Stimulated activated CD8-positive, alpha-beta memory T cell treated with anti-CD3 and anti-CD28 coated beads, Interleukin-12 subunit alpha, Interleukin-12 subunit beta, amount 100 ng/mL, for 1 hour (primary cell): ENCODE results near the gene FAM174B.

Source experiments
- DNase-seq: peaks from one replicate; pipeline ENCODE4 v3.0.0-alpha.2; 2020; ENCODE audit warnings: low read depth

The FAM174B gene

DNA sequence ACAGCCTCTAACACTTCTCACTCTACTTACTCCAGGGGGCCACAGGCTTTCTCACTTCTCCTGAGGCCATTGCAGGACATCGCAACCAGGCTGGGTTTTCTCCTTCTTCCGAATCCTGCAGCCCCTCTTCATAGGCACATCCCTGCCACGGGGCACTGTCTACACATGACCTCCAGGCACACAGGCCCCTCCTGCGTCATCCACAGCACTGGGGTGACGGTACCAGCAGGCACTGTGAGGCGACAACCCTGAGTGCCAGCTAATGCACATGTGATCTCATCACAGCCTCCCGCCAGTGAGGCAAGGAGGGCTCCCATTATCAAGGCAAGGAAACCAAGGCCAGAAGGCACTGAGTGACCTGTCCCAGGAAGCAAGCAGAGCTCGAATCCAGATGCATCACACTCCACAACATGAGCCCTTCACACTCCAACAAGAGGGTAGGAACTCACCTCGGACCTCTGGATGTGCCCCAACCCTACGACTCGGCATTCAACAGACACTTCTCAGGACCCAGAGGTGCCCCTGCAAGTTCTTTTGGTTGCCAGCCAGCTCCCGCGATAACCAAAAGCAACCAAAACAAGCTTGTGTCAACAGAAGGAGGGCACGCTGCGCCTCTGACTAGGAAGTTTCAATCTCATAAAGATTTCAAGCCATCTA is 16.7 kb downstream of the FAM174B start:
- no peak for DNase-seq

DNA sequence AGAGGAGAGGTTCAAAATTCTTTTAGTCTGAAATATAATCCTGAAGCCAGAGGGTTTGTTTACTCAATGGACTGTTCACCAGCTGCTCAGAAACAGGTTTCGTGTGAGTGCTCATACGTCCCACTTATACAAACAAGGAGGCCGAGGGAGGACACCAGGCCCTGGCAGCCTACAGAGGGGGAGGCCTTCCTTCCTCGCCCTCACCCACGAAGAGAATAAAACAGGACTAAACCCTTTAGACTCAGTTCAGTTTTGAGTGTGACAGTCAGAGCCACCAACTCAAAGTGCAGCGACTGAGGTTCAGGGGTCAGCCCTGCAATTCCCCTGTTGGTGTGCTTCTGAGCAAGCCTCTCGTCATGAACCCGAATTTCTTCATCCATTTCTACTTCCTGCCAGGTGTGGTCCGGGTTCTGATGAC is 17.3 kb downstream of the FAM174B start:
- DNase-seq: no peak

DNA sequence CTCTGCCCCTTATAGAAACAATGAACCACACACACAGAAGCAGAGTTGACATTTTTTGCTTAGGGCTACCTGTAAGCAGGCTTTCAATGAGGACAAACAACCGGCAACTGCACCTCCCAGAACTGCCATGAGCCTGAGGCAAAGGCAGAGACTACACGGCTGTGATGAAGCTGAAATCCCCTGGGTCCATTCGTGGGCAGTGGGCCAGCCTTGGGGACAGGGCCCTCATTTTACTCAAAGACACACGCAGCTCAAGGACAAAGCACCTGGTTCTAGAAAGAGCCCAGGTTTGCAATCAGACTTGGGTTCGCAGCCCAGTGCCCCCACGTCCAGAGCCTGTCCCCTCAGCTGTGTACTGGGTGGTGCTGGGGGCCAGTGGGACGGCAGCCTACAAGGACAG is 17.9 kb downstream of the FAM174B start:
- no peak for DNase-seq

DNA sequence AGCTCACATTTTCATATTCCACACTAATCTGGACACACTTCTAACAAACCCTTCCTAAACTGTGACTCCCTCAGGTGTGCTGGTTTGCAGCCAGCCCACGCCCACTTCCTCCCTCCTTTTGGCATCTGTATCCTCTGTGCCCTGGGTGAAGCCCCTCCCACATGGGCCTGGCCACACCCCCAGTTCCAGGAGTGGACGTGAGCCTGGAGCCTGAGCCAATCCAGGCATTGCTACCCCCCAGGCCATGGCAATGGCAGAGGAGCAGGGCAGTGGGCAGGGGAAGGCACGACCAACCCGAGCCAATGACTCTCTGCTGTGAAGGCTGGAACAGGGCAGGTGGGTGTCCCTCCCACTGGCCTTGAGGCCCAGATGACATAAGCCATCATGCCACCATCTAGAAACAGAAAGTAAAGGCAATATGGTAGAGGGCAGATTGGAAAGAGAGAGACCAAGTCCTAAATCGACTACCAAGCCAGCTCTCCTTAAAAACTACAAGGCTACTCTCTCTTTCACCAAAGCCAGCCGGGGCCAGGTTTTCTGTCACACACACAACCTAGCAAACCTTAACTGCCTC is 18.6 kb downstream of the FAM174B start:
- DNase-seq: no peak

DNA sequence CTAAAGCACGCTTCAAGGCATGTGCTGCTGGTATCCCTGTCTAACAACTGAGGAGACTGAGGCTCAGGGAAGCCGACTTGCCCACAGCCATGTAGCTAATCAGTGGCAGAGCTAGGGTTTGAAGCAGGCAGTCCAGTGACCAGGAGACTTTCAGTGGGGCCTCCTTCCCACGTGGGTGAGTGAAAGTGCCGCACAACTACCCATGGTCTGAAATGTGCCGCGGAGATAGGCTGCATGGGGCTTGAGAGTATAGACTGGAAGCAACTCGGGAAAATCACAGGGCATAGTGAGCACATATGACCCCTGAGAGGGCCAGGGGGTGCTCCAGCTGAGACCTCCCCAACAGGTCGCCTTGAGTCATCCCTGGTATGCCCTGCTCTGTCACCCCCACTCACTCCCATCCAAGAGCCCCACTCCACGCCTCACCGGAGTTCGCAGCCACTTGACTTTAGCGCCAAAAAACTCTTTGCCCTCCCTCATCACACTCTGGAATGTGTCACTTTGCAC is 19.1 kb downstream of the FAM174B start:
- DNase-seq: no peak

DNA sequence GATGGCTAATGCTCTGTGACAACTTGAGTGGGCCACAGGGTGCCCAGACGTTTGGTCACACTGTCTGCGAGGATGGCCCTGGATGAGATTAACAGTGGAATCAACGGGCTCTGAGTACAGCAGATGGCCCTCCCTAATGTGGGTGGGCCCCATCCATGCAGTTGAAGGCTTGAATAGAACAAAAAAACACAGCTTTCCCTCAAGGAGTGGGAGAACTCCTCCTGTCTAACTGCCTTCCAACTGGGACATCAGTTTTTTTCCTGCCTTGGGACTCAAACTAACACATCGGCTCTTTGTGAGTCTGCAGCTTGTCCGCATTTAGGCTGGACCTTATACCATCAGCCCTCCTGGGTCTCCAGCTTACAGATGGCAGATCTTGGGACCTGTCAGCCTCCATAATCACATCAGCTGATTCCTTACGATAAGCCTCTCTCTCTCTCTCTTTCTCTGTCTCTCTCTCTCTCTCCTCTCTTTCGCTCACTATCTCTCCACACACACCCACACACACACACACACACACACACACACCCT is 20.8 kb downstream of the FAM174B start:
- no peak for DNase-seq

DNA sequence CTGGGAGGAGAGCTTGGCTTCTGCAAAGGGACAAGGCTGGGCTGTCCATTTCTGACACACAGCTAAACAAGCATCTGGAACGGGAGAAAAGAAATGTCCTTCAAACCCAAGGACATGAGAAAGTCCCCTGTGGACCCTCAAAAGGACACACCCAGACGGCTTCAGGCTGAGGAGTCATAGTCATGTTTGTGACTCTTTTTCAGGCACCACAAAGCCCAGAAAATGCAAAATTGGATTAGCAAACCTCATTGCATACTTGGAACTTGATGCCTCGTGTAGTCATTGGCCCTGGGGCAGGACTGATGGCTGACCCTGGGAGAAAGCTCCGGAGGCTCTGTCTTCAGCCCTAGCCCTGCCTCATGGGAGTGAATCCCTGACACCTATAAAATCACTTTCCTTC is 21.5 kb downstream of the FAM174B start:
- no peak for DNase-seq

DNA sequence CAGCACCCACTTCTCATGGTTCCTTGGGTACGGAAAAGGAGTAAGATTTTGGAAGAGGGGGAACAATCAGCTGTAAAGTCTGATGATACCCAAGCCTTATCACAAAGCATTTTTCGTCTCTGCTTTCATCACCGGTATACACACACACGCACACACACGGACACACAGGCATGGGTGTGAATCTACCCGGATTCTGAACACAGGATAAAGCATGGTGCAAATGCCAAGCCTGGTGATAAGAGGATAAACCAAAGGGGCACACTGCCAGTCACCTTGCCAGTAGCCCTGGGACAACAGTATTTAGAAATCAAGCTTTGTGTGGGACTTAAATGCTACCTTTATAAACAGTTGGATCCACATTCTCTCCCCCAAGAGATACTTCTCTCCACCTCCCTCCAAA is 22.2 kb downstream of the FAM174B start:
- no peak for DNase-seq

DNA sequence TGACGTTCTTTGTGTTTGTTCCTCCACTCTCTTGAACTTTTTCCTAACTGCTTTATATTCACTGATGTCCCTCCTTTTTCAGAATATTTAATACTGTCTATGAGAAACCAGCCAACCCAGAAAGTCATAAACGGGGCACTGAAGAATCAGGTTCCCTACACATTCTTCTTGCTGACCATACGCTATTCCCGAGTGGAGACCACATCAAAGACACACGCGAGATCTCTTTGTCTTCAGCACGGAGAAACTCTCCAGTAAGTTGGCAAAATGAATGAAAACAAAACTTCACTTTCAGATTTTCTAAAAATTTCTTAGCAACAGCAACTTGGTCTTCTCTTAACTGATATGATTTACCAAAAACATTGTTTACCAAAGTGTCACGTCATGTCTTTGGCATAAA is 22.6 kb downstream of the FAM174B start:
- no peak for DNase-seq

DNA sequence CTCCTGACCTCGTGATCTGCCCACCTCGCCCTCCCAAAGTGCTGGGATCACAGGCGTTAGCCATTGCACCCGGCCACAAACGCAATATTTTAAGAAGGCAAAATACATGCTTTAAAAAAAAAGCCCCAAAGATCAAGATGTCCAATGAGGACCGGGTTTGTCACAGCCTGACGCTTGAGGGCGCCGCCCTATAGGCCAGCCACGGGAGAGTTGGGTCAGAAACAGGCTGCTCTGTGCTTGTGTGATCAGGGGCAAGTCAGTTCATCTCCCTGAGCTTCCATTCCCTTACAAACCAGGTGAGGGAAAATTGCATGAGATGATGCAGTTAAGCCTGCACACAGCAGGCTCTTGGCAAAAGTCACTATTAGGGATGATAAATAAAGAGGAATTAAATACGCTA is 23.9 kb downstream of the FAM174B start:
- no peak for DNase-seq

DNA sequence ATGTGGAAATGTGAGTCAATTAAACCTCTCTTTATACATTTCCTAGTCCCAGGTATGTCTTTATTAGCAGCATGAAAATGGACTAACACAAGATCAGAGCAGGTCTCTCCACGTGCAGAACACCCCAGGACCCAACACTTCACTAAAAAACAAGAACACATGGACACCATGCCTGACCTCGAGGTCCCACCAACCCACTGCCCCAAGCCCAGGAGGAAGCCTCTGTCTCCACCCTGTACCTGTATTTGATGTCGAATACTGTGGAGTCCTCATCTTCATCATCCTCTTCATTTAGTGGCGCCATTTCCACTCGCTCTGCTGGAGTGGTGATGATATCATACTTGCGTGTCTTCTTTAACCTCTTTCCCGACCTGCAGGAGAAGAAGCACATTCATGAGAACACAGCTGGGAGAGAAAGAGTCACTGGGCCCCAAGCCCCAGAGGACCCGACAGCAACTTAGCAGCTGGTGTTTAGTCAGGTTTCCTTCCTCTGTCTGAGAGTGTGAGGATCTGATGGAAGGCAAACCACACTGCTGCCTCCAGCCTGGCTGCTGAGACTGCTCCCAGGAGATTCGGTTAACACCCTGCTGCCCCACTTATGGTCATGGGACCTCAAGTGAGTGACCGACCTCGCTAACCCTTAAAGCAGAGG is 25.5 kb downstream of the FAM174B start:
- DNase-seq: no peak

DNA sequence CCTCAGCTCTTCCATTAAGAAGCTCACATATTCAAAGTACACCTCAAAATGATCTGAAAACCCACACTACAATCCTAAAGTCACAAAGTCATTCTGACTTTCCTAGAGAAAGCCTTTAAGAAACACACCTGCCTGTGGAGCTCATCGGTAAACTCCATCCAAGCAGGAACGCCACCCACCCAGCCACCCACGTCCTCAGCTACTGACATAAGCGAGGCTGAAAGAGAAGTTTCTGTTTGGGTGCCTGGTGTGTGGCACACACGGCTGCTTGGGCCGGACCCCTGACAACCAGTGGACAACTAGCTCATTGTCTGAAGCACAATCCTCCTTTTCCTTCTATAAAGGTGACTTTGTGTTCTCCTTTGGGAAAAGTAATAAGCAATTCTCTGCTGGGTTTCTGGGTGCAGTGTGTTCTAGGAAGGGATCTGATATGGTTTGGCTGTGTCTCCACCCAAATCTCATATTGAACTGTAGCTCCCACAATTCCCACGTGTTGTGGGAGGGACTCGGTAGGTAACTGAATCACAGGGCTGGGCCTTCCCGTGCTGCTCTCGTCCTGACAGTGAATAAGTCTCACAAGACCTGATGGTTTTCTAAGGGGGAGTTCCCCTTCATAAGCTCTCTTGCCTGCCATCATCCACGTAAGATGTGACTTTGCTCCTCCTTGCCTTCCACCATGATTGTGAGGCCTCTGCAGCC is 26.1 kb downstream of the FAM174B start:
- no peak for DNase-seq

DNA sequence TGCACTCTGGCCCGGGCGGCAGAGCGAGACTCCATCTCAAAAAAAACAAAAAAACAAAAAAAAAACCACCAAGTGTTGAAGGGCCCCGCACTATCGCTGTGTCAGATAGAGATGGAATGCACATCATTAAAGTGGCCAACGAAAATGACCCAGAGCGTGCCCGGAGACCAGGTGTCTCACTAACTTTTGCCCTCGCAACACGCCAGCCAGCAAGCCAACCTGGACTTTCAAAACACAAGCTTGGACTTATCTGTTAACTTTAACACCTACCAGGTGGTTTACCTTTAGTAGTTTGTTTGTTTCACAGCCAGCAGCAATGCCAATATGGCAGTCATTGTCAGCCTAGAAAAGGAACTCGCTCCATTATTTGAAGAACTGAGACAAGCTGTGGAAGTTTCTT is 28.6 kb downstream of the FAM174B start:
- DNase-seq: no peak

DNA sequence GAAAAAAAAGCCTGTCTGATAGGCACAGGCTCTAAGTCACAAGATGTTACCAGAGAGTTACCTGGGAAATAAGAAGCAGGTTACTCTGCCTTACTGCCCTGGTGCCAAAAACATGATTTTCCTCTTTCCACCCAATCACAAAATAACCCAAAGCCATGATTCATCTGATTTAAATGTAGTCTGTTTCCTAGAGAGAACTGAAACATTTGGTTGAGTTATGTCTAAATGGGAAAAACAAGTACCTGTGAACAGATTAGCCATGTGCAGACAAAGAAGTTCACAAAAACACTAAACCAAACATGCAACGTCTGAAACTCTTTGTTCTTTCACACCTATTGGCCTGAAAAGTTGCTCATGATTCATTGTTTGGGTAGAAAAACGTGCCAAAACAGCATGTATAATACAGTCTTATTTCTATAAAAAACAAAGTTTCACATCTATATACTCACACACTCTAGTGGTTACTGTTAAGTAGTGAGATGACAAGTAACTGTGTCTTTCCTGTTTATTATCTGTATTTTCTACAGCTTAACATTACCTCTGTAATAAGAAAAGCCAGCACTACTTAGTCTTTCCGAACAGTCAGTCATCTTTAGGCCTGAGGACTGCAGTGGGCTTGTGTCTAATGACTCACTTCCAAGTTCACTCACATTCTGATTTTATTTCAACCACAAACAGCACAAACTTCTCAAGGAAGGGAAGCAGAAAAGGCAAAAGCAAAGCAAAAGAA is 30.2 kb downstream of the FAM174B start:
- no peak for DNase-seq

DNA sequence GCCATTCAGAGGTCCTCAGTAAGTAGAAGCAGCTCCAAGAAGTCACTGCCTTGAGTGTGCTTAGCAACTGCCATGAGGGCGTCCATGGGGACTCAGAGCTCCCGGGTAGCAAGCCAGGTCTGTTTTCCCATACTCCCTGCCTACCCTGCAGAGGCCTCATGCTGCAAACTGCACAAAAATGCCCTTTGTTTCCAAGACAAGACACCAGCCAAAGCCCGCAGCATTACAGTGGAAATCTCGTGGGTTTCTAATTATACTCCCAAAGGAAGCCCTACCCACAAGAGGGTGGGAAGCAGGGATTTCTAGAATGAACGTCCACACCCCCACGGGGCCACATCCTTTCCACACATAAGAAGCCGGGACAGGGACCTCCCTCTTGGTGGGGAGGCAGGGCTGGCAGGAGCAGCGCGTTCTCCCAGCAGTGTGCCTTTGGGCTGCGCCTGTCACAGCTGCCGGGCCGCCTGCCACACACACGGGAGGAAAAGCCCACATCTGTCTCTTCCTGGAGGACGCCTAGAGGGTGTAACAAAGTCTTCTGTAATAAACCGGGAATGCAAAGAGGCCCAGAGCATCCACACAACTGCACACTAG is 31.1 kb downstream of the FAM174B start:
- DNase-seq: no peak

DNA sequence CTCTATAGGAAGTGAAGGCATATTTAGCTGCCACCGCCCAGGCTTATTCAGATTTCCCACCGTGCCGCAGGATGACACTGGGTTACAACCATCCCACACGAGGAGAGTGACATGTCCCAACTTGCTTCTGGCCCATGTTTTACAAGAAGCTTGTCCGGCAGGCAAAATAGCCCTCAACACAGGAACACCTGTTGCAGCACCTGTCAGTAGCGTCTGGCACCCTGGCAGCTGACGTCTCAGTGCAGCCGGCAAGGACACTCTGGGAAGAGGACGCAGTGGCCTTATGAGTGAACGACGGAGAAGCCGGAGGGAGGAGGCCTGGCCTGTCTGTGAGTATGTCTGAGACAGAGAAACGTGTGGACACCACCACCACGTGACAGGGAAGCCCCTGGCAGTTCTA is 32.1 kb downstream of the FAM174B start:
- DNase-seq: no peak

DNA sequence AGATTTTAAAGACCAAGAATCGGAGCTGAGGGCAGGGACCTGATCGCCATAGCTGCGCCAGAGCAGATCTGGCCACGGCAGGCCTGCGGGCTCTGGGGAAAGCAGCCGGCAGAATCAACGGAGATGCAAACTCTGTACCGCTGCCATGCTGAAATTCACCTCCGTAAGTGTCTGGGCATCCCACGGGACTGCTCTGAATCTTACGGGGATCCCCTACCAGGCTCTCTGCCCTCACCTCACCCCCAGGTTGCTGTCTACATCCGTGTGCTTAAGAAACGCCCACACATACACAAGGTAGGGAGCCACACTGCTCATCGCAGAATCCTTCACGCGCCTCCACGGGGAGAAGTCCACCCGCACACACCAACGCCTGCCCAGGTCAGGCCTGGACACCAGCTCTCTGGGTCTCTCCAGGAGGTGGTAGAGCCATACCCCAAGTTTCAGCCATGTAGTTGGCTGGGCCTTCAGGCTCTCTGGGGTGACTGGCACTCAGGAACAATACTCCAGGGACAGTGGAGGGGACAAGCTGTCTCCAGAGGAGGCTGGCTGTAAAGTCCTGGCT is 33.5 kb downstream of the FAM174B start:
- no peak for DNase-seq

DNA sequence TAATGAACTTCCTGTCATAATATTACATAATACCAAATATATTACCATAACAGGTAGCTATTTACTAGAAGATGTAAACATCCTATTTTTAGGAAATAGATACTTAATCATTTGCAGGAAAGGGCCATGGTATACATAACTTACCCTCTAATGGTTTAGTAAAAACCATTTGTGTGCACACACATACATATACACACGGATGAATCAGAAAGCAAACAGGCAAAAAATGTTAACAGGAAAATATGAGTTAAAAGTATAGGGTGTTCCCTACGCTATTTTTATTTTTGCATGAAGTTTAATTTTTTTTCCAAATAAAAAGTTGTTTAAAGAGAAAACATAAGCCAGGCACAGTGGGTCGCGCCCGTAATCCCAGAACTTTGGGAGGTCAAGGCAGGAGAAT is 34.6 kb downstream of the FAM174B start:
- DNase-seq: no peak

DNA sequence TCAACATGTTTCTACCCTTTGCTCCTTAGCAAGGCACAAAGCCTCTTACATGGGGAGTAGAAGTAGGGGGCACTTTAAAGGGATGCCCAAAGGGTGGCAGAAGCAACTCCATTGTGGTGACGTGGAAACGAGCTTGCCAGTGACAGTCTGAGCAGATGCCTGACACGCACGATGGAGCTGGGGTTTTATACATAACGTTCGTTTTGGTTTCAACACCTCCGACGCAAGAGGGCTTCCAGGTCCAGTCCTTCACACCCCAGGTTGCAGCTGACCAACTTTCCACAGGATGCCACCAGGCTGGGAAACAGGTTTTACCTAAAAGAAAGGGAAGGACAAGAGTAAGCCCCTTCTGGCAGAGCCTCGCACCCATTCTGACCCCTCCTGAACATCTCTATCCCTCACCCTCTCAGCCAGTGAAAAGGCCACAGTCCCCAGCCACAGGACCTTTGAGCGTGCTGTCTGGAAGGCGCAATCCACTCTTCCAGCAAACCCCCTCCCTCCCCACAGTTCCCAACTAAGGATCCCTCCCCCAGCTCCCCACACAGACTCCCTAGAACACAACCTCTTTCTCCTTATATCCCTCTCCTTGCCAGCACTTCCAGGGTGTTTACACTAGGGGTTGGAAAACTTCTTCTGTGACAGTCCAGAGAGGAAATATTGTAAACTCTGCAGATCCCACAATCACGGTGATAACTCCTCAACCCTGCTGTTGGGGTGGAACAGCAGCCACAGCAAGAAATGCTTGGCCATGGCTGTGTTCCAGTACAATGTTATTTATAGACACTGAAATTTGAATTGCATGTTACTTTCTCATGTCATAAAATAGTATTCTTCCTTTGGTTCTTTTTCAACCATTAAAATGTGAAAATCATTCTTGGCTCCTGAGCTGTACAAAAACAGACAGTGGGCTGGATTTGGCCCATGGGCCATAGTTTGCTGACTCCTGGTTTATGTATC is 36.2 kb downstream of the FAM174B start:
- DNase-seq: no peak
